ENCODE measurements around the gene CENPU.

Gene CENPU

GRCh38 chr4:184713887-184714286 is 20.0 kb downstream of the CENPU start:
- TF ChIP-seq CTCF (IDR thresholded peaks at IDR 0.05; ENCODE audit: low read length, missing control alignments): no peak
- DNase-seq (ENCODE audit: low read depth): no peak
- no peak overlapping the region for H3K4me3 ChIP-seq (replicated peaks; ENCODE audit: low read depth, low read length)

GRCh38 chr4:184712322-184712721 is 21.6 kb downstream of the CENPU start:
- DNase-seq (ENCODE audit: low read depth): no peak
- no peak overlapping the region for H3K4me3 ChIP-seq (replicated peaks; ENCODE audit: low read depth, low read length)
- TF ChIP-seq CTCF (IDR thresholded peaks at IDR 0.05; ENCODE audit: low read length, missing control alignments): no peak

- DNase-seq (ENCODE audit: low read depth): no peak
Observed at GRCh38 chr4:184706453-184706852, 27.4 kb downstream of the CENPU start.

GRCh38 chr4:184705692-184706091 is 28.2 kb downstream of the CENPU start:
- no peak overlapping the region for H3K4me3 ChIP-seq (replicated peaks; ENCODE audit: low read depth, low read length)
- no peak for TF ChIP-seq CTCF (IDR thresholded peaks at IDR 0.05; ENCODE audit: low read length, missing control alignments)
- no peak for DNase-seq (ENCODE audit: low read depth)

More at GRCh38 chr4:184706453-184706852, 27.4 kb downstream of the CENPU start:
- H3K4me3 ChIP-seq (replicated peaks; ENCODE audit: low read depth, low read length): no peak overlapping the region
- TF ChIP-seq CTCF (IDR thresholded peaks at IDR 0.05; ENCODE audit: low read length, missing control alignments): no peak

- no peak overlapping the region for H3K4me3 ChIP-seq (replicated peaks; ENCODE audit: low read depth, low read length)
- TF ChIP-seq CTCF (IDR thresholded peaks at IDR 0.05; ENCODE audit: low read length, missing control alignments): no peak
- no peak for DNase-seq (ENCODE audit: low read depth)
Observed at GRCh38 chr4:184702114-184702513, 31.8 kb downstream of the CENPU start.

- no peak for DNase-seq (ENCODE audit: low read depth)
- no peak for TF ChIP-seq CTCF (IDR thresholded peaks at IDR 0.05; ENCODE audit: low read length, missing control alignments)
- no peak overlapping the region for H3K4me3 ChIP-seq (replicated peaks; ENCODE audit: low read depth, low read length)
Observed at GRCh38 chr4:184699941-184700340, 34.0 kb downstream of the CENPU start.

- DNase-seq (ENCODE audit: low read depth): no peak
- H3K4me3 ChIP-seq (replicated peaks; ENCODE audit: low read depth, low read length): no peak overlapping the region
- no peak for TF ChIP-seq CTCF (IDR thresholded peaks at IDR 0.05; ENCODE audit: low read length, missing control alignments)
Observed at GRCh38 chr4:184697956-184698355, 35.9 kb downstream of the CENPU start.

Data from fibroblast of pulmonary artery (primary cell).